ENCODE data around the gene GLOD4. TPM values are rescaled to one million over a fixed set of nuclear protein-coding genes. Genes with fewer than 3 reads are reported as not detected.
"Not testable (repeated sequence)": the region's sequence is repeated elsewhere in the genome, so short reads cannot be mapped to it uniquely, and the experiment has no call there.

GLOD4 gene, protein sequence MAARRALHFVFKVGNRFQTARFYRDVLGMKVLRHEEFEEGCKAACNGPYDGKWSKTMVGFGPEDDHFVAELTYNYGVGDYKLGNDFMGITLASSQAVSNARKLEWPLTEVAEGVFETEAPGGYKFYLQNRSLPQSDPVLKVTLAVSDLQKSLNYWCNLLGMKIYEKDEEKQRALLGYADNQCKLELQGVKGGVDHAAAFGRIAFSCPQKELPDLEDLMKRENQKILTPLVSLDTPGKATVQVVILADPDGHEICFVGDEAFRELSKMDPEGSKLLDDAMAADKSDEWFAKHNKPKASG
- total RNA-seq (10 to 100 TPM; 94.9 to 97.2 TPM), polyA plus RNA-seq (100 to 1,000 TPM; 122 to 131 TPM)

DNA sequence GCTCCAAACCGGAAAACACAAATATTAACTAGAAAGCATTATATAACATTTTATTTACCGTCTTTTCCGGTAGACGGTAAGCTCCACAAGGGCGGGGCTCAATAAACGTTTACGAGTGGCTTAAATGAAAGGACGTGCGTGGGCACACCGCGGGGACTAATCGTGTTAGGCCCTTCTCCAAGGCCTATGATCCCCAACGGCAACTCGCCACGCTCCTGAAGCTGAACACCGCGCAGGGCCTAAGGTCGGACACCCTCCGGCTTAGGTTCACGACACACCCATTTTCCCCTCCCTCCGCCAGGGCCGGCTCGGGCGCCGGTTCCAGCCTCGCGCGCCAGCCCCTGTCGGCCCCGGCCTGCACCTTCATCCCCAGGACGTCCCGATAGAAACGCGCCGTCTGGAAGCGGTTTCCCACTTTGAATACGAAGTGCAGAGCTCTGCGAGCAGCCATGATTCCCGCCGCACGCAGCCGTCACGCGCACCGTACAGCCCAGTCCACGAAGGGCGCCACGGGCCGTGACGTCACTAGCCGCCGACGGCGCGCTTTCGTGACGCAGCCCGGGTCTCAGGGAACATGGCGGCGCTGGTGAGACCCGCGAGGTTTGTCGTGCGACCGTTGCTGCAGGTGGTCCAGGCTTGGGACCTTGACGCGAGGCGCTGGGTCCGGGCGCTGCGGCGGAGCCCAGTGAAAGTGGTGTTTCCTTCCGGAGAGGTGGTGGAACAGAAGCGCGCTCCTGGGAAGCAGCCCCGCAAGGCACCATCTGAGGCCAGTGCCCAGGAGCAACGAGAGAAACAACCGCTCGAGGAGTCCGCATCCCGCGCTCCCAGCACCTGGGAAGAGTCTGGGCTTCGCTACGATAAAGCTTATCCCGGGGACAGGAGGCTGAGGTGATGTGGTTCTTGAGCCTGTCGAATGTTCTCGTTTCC is at the start of gene GLOD4, which contains the start of gene MRM3:
GLOD4 (minus strand) TSS at position 476 of the 927 bp plus-strand sequence; CDS start at position 451, 25 bp downstream.
MRM3 (plus strand) TSS at position 549 of the 927 bp plus-strand sequence; CDS start at position 575, 26 bp downstream.
- peak within 1 kb of the TSS; percentile 96 to 99 (median 99) for H3K27ac Mint-ChIP-seq
- peaks cover 0 to 3% (median 0%) of the 10 kb centered on the region in 8 donors for H3K9me3 Mint-ChIP-seq
- H3K27me3 ChIP-seq (ENCODE audit: insufficient read depth, low read length) = no peaks in the 10 kb centered on the region
- peaks cover 38% of the 10 kb centered on the region for H3K4me1 ChIP-seq (ENCODE audit: insufficient read depth, low read length)
- H3K36me3 ChIP-seq (ENCODE audit: insufficient read depth, low read length) = peaks cover 15% of the 10 kb centered on the region
- DNase-seq = peak; percentile 93 to 97 (median 95)
- H3K4me3 ChIP-seq (ENCODE audit: low read length in 2 of 2) = peak within 1 kb of the TSS; percentile 99 to 100
- no peaks in the 10 kb centered on the region for H3K9me3 ChIP-seq (ENCODE audit: control insufficient read depth in 1 of 2, low read length in 2 of 2)
- peaks cover 12 to 54% of the 10 kb centered on the region in 2 donors for H3K36me3 Mint-ChIP-seq
- intact Hi-C loops (cut with micrococcal nuclease) = loop anchor here (1.0 kb wide), 3 partner anchors 30 to 372 kb away; partner anchors contain the start of gene GEMIN4
- peak within 1 kb of the TSS; percentile 90 for H3K27ac ChIP-seq (ENCODE audit: low read depth, low read length)
- peak within 1 kb of the TSS; percentile 94 to 98 (median 96) for H3K4me3 Mint-ChIP-seq
- H3K4me1 Mint-ChIP-seq = peaks cover 22 to 43% (median 34%) of the 10 kb centered on the region in 4 donors
- ChIA-PET POLR2A (ENCODE audit: partially characterized antibody) (interaction anchor here (0.9 to 3.5 kb wide), 13 partner anchors 8 to 365 kb away, joined by 3 to 37 read pairs (median 8); partner anchors contain the start of genes GEMIN4, NXN, TIMM22 and VPS53), CTCF (ENCODE audit: partially characterized antibody) (interaction anchor here (1.2 to 2.9 kb wide), 7 partner anchors 13 to 274 kb away, joined by 3 to 16 read pairs (median 6); partner anchors contain the start of genes GEMIN4 and TIMM22)
- H3K27me3 Mint-ChIP-seq = no peaks in the 10 kb centered on the region

DNA sequence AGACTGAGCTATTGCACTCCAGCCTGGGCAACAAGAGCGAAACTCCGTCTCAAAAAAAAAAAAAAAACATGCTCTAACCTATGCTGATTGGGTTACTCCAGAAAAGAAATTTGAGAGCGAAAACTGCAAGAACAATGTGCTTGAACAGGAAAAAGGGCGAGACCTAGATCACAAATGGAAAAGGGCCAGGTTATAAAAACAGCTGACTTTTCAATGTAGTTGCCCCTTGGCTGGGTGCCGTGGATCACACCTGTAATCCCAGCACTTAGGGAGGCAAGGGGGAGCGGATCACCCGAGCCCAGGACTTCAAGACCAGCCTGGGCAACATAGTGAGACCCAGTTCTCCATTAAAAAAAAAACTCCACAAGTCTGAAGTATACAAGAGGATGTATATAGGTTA is 48.9 kb upstream of the GLOD4 start:
- CTCF ChIA-PET (ENCODE audit: partially characterized antibody) = interaction anchor here (0.7 kb wide), 1 partner anchor 129 kb away, joined by 3 read pairs; no protein-coding TSS in a partner anchor

DNA sequence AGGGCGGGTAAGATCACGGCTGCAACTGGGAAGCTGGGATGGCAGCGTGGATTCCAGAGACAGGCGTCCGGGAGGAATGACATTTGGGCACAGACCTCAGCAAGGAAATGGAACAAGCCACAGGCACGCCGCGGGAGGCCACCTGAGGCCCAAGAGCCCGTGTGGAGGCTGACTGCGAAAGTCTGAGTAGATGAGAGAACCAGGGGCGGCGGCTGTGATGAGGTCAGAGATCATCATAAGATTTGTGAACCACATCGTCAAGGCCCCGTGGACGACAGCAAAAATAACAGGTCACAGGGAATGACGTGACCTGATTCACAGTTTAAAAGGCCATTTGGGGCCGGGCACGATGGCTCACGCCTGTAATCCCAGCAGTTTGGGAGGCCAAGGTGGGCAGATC is 48.3 kb upstream of the GLOD4 start:
- POLR2A ChIA-PET (ENCODE audit: partially characterized antibody) = no interaction called here

More for the DNA sequence above, 48.9 kb upstream of the GLOD4 start:
- POLR2A ChIA-PET (ENCODE audit: partially characterized antibody) = no interaction called here
- intact Hi-C loops (cut with micrococcal nuclease) = no loop called here
- H3K4me1 ChIP-seq (ENCODE audit: insufficient read depth, low read length) = no peaks in the 10 kb centered on the region
- H3K36me3 ChIP-seq (ENCODE audit: insufficient read depth, low read length) = no peaks in the 10 kb centered on the region
- Mint-ChIP-seq H3K27ac (no peak overlapping the region), H3K9me3 (peaks cover 0 to 4% (median 0%) of the 10 kb centered on the region in 8 donors), H3K27me3 (peaks cover 1 to 5% of the 10 kb centered on the region in 2 donors), H3K4me1 (no peaks in the 10 kb centered on the region), H3K4me3 (no peak overlapping the region), H3K36me3 (no peaks in the 10 kb centered on the region)
- no peak overlapping the region for H3K4me3 ChIP-seq (ENCODE audit: low read length in 2 of 2)
- no peaks in the 10 kb centered on the region for H3K9me3 ChIP-seq (ENCODE audit: control insufficient read depth in 1 of 2, low read length in 2 of 2)
- H3K27ac ChIP-seq (ENCODE audit: low read depth, low read length) = no peak overlapping the region
- no peak for DNase-seq
- no peaks in the 10 kb centered on the region for H3K27me3 ChIP-seq (ENCODE audit: insufficient read depth, low read length)

DNA sequence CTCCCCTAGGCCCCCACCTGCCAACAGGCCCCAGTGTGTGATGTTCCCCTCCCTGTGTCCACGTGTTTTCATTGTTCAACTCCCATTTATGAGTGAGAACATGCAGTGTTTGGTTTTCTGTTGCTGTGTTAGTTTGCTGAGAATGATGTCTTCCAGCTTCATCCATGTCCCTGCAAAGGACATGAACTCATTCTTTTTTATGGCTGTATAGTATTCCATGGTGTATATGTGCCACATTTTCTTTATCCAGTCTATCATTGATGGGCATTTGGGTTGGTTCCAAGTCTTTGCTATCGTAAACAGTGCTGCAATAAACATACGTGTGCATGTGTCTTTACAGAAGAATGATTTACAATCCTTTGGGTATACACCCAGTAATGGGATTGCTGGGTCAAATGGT is 47.5 kb upstream of the GLOD4 start:
- POLR2A ChIA-PET (ENCODE audit: partially characterized antibody); H3K27me3 Mint-ChIP-seq; H3K4me1 Mint-ChIP-seq; H3K27me3 ChIP-seq (ENCODE audit: insufficient read depth, low read length); H3K27ac ChIP-seq (ENCODE audit: low read depth, low read length); H3K36me3 ChIP-seq (ENCODE audit: insufficient read depth, low read length); H3K4me3 ChIP-seq (ENCODE audit: low read length in 2 of 2); DNase-seq; H3K36me3 Mint-ChIP-seq; H3K9me3 ChIP-seq (ENCODE audit: control insufficient read depth in 1 of 2, low read length in 2 of 2); intact Hi-C loops (cut with micrococcal nuclease); H3K4me3 Mint-ChIP-seq; CTCF ChIA-PET (ENCODE audit: partially characterized antibody); H3K4me1 ChIP-seq (ENCODE audit: insufficient read depth, low read length); H3K27ac Mint-ChIP-seq; H3K9me3 Mint-ChIP-seq: not testable (repeated sequence)

More for the DNA sequence above, 48.3 kb upstream of the GLOD4 start:
- no peaks in the 10 kb centered on the region for H3K36me3 ChIP-seq (ENCODE audit: insufficient read depth, low read length)
- Mint-ChIP-seq H3K27ac (no peak overlapping the region), H3K4me1 (no peaks in the 10 kb centered on the region), H3K36me3 (no peaks in the 10 kb centered on the region), H3K9me3 (peaks cover 0 to 4% (median 0%) of the 10 kb centered on the region in 8 donors), H3K27me3 (peaks cover 1 to 5% of the 10 kb centered on the region in 2 donors), H3K4me3 (no peak overlapping the region)
- no peaks in the 10 kb centered on the region for H3K9me3 ChIP-seq (ENCODE audit: control insufficient read depth in 1 of 2, low read length in 2 of 2)
- no peaks in the 10 kb centered on the region for H3K4me1 ChIP-seq (ENCODE audit: insufficient read depth, low read length)
- DNase-seq = no peak
- no peak overlapping the region for H3K27ac ChIP-seq (ENCODE audit: low read depth, low read length)
- CTCF ChIA-PET (ENCODE audit: partially characterized antibody) = interaction anchor here (0.7 kb wide), 1 partner anchor 129 kb away, joined by 3 read pairs; no protein-coding TSS in a partner anchor
- intact Hi-C loops (cut with micrococcal nuclease) = no loop called here
- no peak overlapping the region for H3K4me3 ChIP-seq (ENCODE audit: low read length in 2 of 2)
- H3K27me3 ChIP-seq (ENCODE audit: insufficient read depth, low read length) = no peaks in the 10 kb centered on the region

DNA sequence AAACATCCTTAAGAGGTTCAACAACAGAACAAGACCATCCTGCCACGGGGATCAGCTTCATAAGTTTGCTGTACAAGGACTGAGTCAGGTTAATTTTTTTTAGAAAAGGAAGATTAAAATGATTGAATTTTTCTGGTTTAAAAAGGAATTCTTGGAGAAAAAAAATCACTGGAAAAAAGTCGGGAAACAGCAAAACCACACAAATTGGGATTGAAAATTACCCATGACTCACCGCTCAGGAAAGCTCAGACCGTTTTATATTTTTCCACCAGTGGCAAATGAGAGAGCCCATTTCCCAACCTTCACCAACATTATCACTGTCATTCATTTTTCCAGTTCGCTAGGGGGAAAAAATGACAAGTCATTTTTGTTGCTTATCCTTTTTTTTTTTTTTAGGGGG is 46.7 kb upstream of the GLOD4 start:
- intact Hi-C loops (cut with micrococcal nuclease) = no loop called here
- POLR2A ChIA-PET (ENCODE audit: partially characterized antibody) = no interaction called here
- no peak for DNase-seq
- no peaks in the 10 kb centered on the region for H3K4me1 ChIP-seq (ENCODE audit: insufficient read depth, low read length)
- no peak overlapping the region for H3K27ac ChIP-seq (ENCODE audit: low read depth, low read length)
- Mint-ChIP-seq H3K36me3 (no peaks in the 10 kb centered on the region), H3K4me1 (no peaks in the 10 kb centered on the region), H3K27ac (no peak overlapping the region), H3K9me3 (peaks cover 0 to 4% (median 0%) of the 10 kb centered on the region in 8 donors), H3K4me3 (no peak overlapping the region), H3K27me3 (peaks cover 1 to 5% of the 10 kb centered on the region in 2 donors)
- no peaks in the 10 kb centered on the region for H3K9me3 ChIP-seq (ENCODE audit: control insufficient read depth in 1 of 2, low read length in 2 of 2)
- no peak overlapping the region for H3K4me3 ChIP-seq (ENCODE audit: low read length in 2 of 2)
- CTCF ChIA-PET (ENCODE audit: partially characterized antibody) = no interaction called here
- no peaks in the 10 kb centered on the region for H3K27me3 ChIP-seq (ENCODE audit: insufficient read depth, low read length)
- no peaks in the 10 kb centered on the region for H3K36me3 ChIP-seq (ENCODE audit: insufficient read depth, low read length)

DNA sequence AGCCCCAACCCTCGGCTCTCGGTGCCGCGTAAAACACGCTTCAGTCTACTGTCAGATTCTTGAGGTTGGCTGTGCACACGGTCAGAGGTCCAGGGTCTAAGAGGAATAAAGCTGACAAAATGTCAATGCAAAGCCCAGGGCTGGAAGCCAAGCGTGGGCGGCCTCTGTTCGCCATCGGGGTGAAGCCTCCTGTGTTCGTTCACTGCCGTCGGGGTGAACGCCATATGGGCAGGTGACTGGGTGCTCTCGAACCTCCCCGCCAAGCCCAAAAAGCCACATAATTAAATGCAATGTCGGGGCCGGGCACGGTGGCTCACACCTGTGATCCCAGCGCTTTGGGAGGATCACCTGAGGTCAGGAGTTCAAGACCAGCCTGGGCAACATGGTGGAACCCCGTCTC is 44.7 kb upstream of the GLOD4 start:
- Histone ChIP-seq H3K36me3 (ENCODE audit: insufficient read depth, low read length) (no peaks in the 10 kb centered on the region), H3K9me3 (ENCODE audit: control insufficient read depth in 1 of 2, low read length in 2 of 2) (no peaks in the 10 kb centered on the region), H3K27ac (ENCODE audit: low read depth, low read length) (no peak overlapping the region), H3K27me3 (ENCODE audit: insufficient read depth, low read length) (no peaks in the 10 kb centered on the region), H3K4me1 (ENCODE audit: insufficient read depth, low read length) (no peaks in the 10 kb centered on the region), H3K4me3 (ENCODE audit: low read length in 2 of 2) (no peak overlapping the region)
- H3K27ac Mint-ChIP-seq = no peak overlapping the region
- no peak overlapping the region for H3K4me3 Mint-ChIP-seq
- intact Hi-C loops (cut with micrococcal nuclease) = no loop called here
- peaks cover 1 to 5% of the 10 kb centered on the region in 2 donors for H3K27me3 Mint-ChIP-seq
- H3K36me3 Mint-ChIP-seq = no peaks in the 10 kb centered on the region
- CTCF ChIA-PET (ENCODE audit: partially characterized antibody) = no interaction called here
- POLR2A ChIA-PET (ENCODE audit: partially characterized antibody) = no interaction called here
- no peak for DNase-seq
- no peaks in the 10 kb centered on the region for H3K4me1 Mint-ChIP-seq
- peaks cover 0 to 2% (median 0%) of the 10 kb centered on the region in 8 donors for H3K9me3 Mint-ChIP-seq

DNA sequence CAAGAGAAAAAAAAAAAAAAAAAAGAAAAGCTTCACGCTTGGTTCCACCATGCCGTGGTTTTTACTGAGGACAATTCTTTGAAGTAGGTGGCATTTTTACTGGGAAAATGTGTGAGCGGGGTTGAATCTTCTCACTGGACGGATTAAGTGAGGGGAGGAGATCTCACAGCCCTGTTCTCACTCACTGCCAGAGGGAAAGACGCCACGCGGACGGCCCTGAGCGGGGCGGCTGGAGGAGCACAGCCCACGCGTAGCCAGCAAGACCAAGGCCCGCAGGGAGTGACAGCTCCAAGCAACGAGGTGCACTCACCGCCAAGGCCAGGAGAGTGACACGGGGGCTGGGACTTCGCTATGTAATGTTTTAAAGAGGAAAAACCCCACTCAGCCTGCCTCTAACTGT is 43.1 kb upstream of the GLOD4 start:
- H3K27me3 ChIP-seq (ENCODE audit: insufficient read depth, low read length) = no peaks in the 10 kb centered on the region
- Mint-ChIP-seq H3K27me3 (peaks cover 0 to 4% of the 10 kb centered on the region in 2 donors), H3K9me3 (peaks cover 0 to under 1% (median 0%) of the 10 kb centered on the region in 8 donors), H3K27ac (no peak overlapping the region), H3K4me3 (no peak overlapping the region), H3K4me1 (no peaks in the 10 kb centered on the region), H3K36me3 (no peaks in the 10 kb centered on the region)
- POLR2A ChIA-PET (ENCODE audit: partially characterized antibody) = no interaction called here
- no peak for DNase-seq
- no peaks in the 10 kb centered on the region for H3K4me1 ChIP-seq (ENCODE audit: insufficient read depth, low read length)
- H3K36me3 ChIP-seq (ENCODE audit: insufficient read depth, low read length) = no peaks in the 10 kb centered on the region
- H3K9me3 ChIP-seq (ENCODE audit: control insufficient read depth in 1 of 2, low read length in 2 of 2) = no peaks in the 10 kb centered on the region
- intact Hi-C loops (cut with micrococcal nuclease) = no loop called here
- no peak overlapping the region for H3K27ac ChIP-seq (ENCODE audit: low read depth, low read length)
- CTCF ChIA-PET (ENCODE audit: partially characterized antibody) = no interaction called here
- H3K4me3 ChIP-seq (ENCODE audit: low read length in 2 of 2) = no peak overlapping the region
